Measurements from ENCODE around the gene ACSF3.
"Not testable (repeated sequence)": the region's sequence is repeated elsewhere in the genome, so short reads cannot be mapped to it uniquely, and the experiment has no call there.

Gene ACSF3

GRCh38 chr16:89187032-89187769 lies 93.5 kb downstream of the ACSF3 start:
- Histone ChIP-seq H3K4me1 (peaks cover 0 to 9% (median 8%) of the 10 kb centered on the region in 4 donors), H3K36me3 (no peaks in the 10 kb centered on the region), H3K9me3 (no peaks in the 10 kb centered on the region), H3K27me3 (peaks cover 0 to 39% of the 10 kb centered on the region in 2 donors), H3K4me3 (no peak overlapping the region), H3K27ac (no peak overlapping the region)
- intact Hi-C loops (cut with DNase I; ENCODE audit: low total_unique reads) = no loop called here
- no peak for TF ChIP-seq CTCF (IDR thresholded peaks at IDR 0.05)
- DNase-seq = no peak

- Histone ChIP-seq H3K27ac (no peak overlapping the region), H3K4me1 (peaks cover 0 to 14% (median 11%) of the 10 kb centered on the region in 4 donors), H3K27me3 (peaks cover 0 to 37% of the 10 kb centered on the region in 2 donors), H3K36me3 (no peaks in the 10 kb centered on the region), H3K9me3 (no peaks in the 10 kb centered on the region), H3K4me3 (no peak overlapping the region)
- TF ChIP-seq CTCF (IDR thresholded peaks at IDR 0.05) = no peak
- intact Hi-C loops (cut with DNase I; ENCODE audit: low total_unique reads) = no loop called here
- no peak for DNase-seq
These were observed 94.2 kb downstream of the ACSF3 start for GRCh38 chr16:89187770-89188392.

GRCh38 chr16:89188471-89189357 lies 95.1 kb downstream of the ACSF3 start:
- intact Hi-C loops (cut with DNase I; ENCODE audit: low total_unique reads); H3K27ac ChIP-seq; H3K9me3 ChIP-seq; H3K4me3 ChIP-seq; DNase-seq; H3K36me3 ChIP-seq: not testable (repeated sequence)
- peaks cover 0 to 19% (median 11%) of the 10 kb centered on the region in 4 donors for H3K4me1 ChIP-seq
- H3K27me3 ChIP-seq = peaks cover 0 to 36% of the 10 kb centered on the region in 2 donors

GRCh38 chr16:89189358-89190025 lies 95.8 kb downstream of the ACSF3 start:
- DNase-seq = no peak
- H3K36me3 ChIP-seq = no peaks in the 10 kb centered on the region
- H3K9me3 ChIP-seq = no peaks in the 10 kb centered on the region
- no peak overlapping the region for H3K27ac ChIP-seq
- H3K4me1 ChIP-seq = peaks cover 0 to 19% (median 11%) of the 10 kb centered on the region in 4 donors
- H3K27me3 ChIP-seq = peaks cover 0 to 33% of the 10 kb centered on the region in 2 donors
- no peak for TF ChIP-seq CTCF (IDR thresholded peaks at IDR 0.05)
- H3K4me3 ChIP-seq = no peak overlapping the region
- intact Hi-C loops (cut with DNase I; ENCODE audit: low total_unique reads) = no loop called here

GRCh38 chr16:89190150-89190958 lies 96.7 kb downstream of the ACSF3 start:
- H3K36me3 ChIP-seq = no peaks in the 10 kb centered on the region

More at GRCh38 chr16:89190150-89190958, 96.7 kb downstream of the ACSF3 start:
- H3K4me1 ChIP-seq = peaks cover 0 to 19% (median 11%) of the 10 kb centered on the region in 4 donors
- intact Hi-C loops (cut with DNase I; ENCODE audit: low total_unique reads) = no loop called here
- DNase-seq = no peak
- H3K9me3 ChIP-seq = no peaks in the 10 kb centered on the region
- H3K27ac ChIP-seq = no peak overlapping the region
- peaks cover 0 to 38% of the 10 kb centered on the region in 2 donors for H3K27me3 ChIP-seq
- no peak overlapping the region for H3K4me3 ChIP-seq
- TF ChIP-seq CTCF (IDR thresholded peaks at IDR 0.05) = no peak

Measured in tibial artery (tissue), 4 donors.